ENCODE measurements around the gene ELMO1. TPM values are rescaled to one million over a fixed set of nuclear protein-coding genes. Genes with fewer than 3 reads are reported as not detected.

The ELMO1 gene
- total RNA-seq, 4 donors from 2014 or later, result 31.1 to 42.9 (median 38.7) TPM

DNA sequence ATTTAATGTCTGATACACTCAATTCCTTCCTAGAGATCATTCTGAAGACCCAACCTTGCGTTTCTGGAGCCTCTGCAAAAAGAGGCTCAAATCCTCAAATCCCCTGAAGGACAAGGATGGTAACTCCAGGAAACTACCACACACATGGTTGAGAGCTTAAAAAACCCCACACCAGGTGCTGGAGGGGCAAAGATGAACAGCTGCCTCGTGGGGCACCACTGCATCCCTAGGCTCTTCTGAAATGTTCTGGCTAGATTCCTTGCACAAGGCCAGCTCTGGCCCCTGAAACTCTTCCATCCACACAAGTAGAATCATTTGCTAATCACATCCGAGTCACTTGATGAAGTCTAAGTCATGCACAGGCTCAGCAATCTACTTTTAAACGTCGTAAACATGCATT is 286.6 kb downstream of the ELMO1 start:
- Histone ChIP-seq H3K27ac (replicated peaks in 1 of 4) (no peak overlapping the region), H3K27me3 (no peaks in the 10 kb centered on the region), H3K9me3 (no peaks in the 10 kb centered on the region), H3K4me3 (no peak overlapping the region), H3K36me3 (no peaks in the 10 kb centered on the region), H3K4me1 (no peaks in the 10 kb centered on the region)
- TF ChIP-seq POLR2A (IDR thresholded peaks at IDR 0.05; ENCODE audit: low read depth) (no peak), POLR2AphosphoS5 (IDR thresholded peaks at IDR 0.05) (no peak), EP300 (IDR thresholded peaks at IDR 0.05) (no peak)
- 71% methylated on average over 5 of the region's 5 CpGs for WGBS
- intact Hi-C loops (cut with DNase I), result no loop called here
- DNase-seq (ENCODE audit: extremely low spot score), result no peak

DNA sequence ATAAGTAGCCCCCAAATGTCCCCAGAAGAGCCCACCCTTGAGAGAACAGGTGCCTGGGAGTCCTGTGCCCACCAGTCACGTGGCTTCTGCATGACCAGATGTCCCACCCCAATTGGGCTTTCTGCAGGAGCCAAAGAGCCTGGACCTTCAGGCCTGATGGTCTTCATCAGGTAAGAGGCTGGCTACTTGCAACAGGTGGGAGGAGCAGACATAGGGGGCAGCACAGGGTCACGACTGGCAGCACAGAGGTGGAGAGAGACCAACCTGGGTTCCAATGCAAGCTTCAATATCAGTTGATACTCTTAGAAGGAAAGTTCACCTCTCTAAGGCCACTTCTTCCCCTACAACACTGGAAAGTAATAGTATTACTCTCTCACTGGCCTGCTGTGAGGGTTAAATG is 288.0 kb downstream of the ELMO1 start:
- Histone ChIP-seq H3K27ac (replicated peaks in 1 of 4) (no peak overlapping the region), H3K36me3 (no peaks in the 10 kb centered on the region), H3K4me3 (no peak overlapping the region), H3K27me3 (no peaks in the 10 kb centered on the region), H3K9me3 (no peaks in the 10 kb centered on the region), H3K4me1 (no peaks in the 10 kb centered on the region)
- intact Hi-C loops (cut with DNase I), result no loop called here
- TF ChIP-seq EP300 (IDR thresholded peaks at IDR 0.05), result no peak
- TF ChIP-seq POLR2A (IDR thresholded peaks at IDR 0.05; ENCODE audit: low read depth), result no peak
- TF ChIP-seq, protein P1, sequence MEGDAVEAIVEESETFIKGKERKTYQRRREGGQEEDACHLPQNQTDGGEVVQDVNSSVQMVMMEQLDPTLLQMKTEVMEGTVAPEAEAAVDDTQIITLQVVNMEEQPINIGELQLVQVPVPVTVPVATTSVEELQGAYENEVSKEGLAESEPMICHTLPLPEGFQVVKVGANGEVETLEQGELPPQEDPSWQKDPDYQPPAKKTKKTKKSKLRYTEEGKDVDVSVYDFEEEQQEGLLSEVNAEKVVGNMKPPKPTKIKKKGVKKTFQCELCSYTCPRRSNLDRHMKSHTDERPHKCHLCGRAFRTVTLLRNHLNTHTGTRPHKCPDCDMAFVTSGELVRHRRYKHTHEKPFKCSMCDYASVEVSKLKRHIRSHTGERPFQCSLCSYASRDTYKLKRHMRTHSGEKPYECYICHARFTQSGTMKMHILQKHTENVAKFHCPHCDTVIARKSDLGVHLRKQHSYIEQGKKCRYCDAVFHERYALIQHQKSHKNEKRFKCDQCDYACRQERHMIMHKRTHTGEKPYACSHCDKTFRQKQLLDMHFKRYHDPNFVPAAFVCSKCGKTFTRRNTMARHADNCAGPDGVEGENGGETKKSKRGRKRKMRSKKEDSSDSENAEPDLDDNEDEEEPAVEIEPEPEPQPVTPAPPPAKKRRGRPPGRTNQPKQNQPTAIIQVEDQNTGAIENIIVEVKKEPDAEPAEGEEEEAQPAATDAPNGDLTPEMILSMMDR (IDR thresholded peaks at IDR 0.05), result no peak
- TF ChIP-seq POLR2AphosphoS5 (IDR thresholded peaks at IDR 0.05), result no peak
- no peak for DNase-seq (ENCODE audit: extremely low spot score)
- 88% methylated on average over 1 of the region's 2 CpGs for WGBS

DNA sequence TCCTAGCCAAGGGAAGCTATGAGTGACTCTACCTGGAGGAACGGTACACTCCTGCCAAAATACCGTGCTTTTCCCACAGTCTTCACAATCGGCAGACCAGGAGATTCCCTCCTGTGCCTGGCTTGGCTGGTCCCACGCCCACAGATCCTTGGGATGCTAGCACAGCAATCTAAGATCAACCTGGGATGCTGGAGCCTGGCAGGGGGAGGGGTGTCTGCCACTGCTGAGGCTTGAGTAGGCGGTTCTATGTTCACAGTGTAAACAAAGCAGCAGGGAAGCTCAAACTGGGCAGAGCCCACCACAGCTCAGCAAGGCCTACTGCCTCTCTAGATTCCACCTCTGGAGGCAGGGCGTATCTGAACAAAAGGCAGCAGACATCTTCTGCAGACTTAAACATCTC is 295.3 kb downstream of the ELMO1 start:
- no peaks in the 10 kb centered on the region for H3K27me3 ChIP-seq
- no peaks in the 10 kb centered on the region for H3K9me3 ChIP-seq
- DNase-seq (ENCODE audit: extremely low spot score), result no peak
- H3K4me3 ChIP-seq, result no peak overlapping the region
- no peak overlapping the region for H3K27ac ChIP-seq (replicated peaks in 1 of 4)
- peaks cover 6 to 36% (median 20%) of the 10 kb centered on the region in 4 donors for H3K4me1 ChIP-seq
- WGBS, result 50% methylated on average over 4 of the region's 6 CpGs
- no peak for TF ChIP-seq POLR2AphosphoS5 (IDR thresholded peaks at IDR 0.05)
- no peak for TF ChIP-seq POLR2A (IDR thresholded peaks at IDR 0.05; ENCODE audit: low read depth)
- TF ChIP-seq, protein P1 (IDR thresholded peaks at IDR 0.05), result no peak
- no peak for TF ChIP-seq EP300 (IDR thresholded peaks at IDR 0.05)
- intact Hi-C loops (cut with DNase I), result no loop called here
- H3K36me3 ChIP-seq, result no peaks in the 10 kb centered on the region

DNA sequence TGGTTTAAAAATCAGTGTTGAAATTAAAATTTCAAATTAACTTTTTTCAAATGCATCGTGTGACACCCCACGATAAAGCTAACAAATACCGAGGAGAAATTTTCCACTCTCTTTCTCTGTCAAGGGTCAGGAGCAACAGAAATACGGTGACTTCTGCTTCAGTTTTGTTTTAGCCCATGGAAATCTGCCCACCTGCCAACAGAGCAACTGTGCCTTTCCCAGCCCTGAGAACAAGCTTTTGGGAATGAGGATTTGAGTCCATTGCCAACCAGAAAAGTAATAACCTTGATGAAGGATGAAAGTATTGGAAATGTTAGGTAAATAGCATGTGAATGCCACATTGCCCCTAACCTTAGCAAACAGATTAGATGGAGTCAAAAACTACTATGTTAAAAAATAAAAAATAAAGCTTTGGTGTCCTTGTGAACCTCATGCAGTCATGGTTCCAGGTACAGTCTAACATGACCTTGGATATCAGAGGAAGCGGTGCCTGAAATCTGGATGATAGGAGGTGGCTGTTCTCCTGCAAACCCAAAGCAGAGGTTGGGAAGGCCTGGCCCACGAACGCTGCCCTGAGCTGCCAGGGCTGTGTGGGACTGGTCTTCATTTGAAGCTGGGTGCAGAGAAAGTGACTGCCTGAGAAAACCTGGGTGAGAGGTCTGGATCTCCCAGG is 296.8 kb downstream of the ELMO1 start:
- no peak for TF ChIP-seq POLR2AphosphoS5 (IDR thresholded peaks at IDR 0.05)
- no peak for TF ChIP-seq EP300 (IDR thresholded peaks at IDR 0.05)
- TF ChIP-seq, protein P1 (IDR thresholded peaks at IDR 0.05), result no peak
- TF ChIP-seq POLR2A (IDR thresholded peaks at IDR 0.05; ENCODE audit: low read depth), result no peak
- H3K27ac ChIP-seq (replicated peaks in 1 of 4), result peak overlapping the region in 2 of 4 donors; percentile 41 to 42
- no peaks in the 10 kb centered on the region for H3K9me3 ChIP-seq
- intact Hi-C loops (cut with DNase I), result no loop called here
- DNase-seq (ENCODE audit: extremely low spot score), result no peak
- H3K36me3 ChIP-seq, result no peaks in the 10 kb centered on the region
- WGBS, result 77% methylated on average over 7 of the region's 7 CpGs
- no peak overlapping the region for H3K4me3 ChIP-seq
- no peaks in the 10 kb centered on the region for H3K27me3 ChIP-seq
- H3K4me1 ChIP-seq, result peaks cover 6 to 36% (median 20%) of the 10 kb centered on the region in 4 donors

DNA sequence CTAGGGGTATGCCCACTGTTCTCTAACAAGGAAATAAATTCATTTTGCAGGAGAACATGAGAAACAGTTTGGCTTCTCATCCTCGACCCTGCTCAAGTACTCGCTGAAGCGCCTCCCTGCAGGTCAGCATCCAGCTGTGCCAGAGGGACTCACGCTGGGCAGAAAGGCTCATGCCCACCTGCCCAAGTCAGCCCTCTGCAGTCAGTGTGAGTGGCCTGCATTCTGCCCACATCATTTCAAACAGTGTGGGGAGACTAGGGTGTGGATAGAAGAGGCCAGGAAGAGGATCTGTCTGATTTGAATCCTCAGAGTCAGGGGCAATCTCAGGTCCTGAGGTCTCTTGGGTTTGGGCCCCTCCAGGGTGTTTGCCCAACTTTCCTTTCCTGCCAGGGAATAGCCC is 297.8 kb downstream of the ELMO1 start:
- no peak for DNase-seq (ENCODE audit: extremely low spot score)
- TF ChIP-seq, protein P1 (IDR thresholded peaks at IDR 0.05), result no peak
- no peak for TF ChIP-seq EP300 (IDR thresholded peaks at IDR 0.05)
- no peak for TF ChIP-seq POLR2AphosphoS5 (IDR thresholded peaks at IDR 0.05)
- no peak for TF ChIP-seq POLR2A (IDR thresholded peaks at IDR 0.05; ENCODE audit: low read depth)
- intact Hi-C loops (cut with DNase I), result no loop called here
- peak overlapping the region in 2 of 4 donors; percentile 41 to 42 for H3K27ac ChIP-seq (replicated peaks in 1 of 4)
- peaks cover 6 to 36% (median 20%) of the 10 kb centered on the region in 4 donors for H3K4me1 ChIP-seq
- H3K4me3 ChIP-seq, result no peak overlapping the region
- no peaks in the 10 kb centered on the region for H3K27me3 ChIP-seq
- no peaks in the 10 kb centered on the region for H3K36me3 ChIP-seq
- WGBS, result 92% methylated on average over 4 of the region's 4 CpGs
- H3K9me3 ChIP-seq, result no peaks in the 10 kb centered on the region
